ENCODE results near the gene FTO. TPM values are rescaled to one million over a fixed set of nuclear protein-coding genes. Genes with fewer than 3 reads are reported as not detected.
A peak's percentile ranks its signal among the peaks of the same experiment; 100 is the strongest.
"Not testable (repeated sequence)": the region's sequence is repeated elsewhere in the genome, so short reads cannot be mapped to it uniquely, and the experiment has no call there.

FTO gene
- total RNA-seq: 116 TPM

DNA sequence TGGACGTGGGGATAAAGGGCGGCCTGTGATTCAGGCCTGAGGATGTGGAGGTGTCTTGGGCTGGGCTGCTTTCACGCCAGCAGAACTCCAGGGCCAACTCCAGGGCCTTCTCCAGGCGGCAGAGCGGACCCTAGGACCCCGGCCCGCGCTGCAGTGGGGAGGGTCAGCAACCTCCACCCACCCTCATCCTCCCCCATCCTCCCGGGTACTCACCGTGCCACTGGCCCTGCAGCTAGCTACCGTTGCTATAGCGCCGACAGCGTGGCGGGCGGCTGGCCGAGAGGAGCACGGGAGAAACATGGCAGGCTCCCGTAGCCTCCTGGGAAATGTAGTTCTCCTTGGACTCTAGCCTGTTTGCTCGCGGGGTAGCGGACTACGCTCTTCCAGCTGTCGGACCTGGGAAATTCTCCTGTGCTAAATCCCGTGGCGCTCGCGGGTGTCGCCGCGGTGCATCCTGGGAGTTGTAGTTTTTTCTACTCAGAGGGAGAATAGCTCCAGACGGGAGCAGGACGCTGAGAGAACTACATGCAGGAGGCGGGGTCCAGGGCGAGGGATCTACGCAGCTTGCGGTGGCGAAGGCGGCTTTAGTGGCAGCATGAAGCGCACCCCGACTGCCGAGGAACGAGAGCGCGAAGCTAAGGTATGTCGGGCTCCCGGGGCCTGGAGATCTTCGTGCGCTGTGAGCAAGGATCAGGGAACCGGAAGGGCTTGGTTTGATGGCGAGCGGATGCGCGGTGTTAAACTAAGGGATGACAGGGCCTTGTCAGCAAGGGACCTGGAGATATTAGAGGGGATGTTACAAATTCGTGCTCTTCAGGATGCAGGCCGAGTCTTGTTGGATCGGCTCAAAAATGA is at the start of gene FTO, which contains the start of gene RPGRIP1L:
FTO (plus strand) TSS at position 567 of the 855 bp plus-strand sequence.
RPGRIP1L (minus strand) TSS at position 270 of the 855 bp plus-strand sequence. CDS start 3,136 bp downstream, outside the sequence.
- DNase-seq (ENCODE audit: low spot score): peak; percentile 100

DNA sequence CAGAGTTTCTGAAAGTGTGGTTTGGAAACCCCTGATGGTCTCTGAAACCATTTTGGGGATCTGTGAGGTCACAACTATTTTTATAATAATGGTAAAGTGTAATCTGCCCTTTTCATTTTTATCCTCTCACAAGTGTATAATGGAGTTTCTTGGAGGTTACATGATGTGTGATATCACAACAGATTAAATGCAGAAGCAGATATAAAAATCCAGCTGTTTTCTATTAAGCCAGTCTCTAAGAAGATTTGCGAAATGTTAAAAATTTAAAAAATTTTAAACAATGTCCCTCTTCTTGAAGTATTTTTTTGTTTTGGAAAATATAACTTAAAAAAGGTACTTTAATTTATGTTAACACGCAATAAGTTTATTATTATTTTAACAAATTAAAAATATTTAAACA is 49.0 kb upstream of the FTO start:
- DNase-seq (ENCODE audit: low spot score): no peak

DNA sequence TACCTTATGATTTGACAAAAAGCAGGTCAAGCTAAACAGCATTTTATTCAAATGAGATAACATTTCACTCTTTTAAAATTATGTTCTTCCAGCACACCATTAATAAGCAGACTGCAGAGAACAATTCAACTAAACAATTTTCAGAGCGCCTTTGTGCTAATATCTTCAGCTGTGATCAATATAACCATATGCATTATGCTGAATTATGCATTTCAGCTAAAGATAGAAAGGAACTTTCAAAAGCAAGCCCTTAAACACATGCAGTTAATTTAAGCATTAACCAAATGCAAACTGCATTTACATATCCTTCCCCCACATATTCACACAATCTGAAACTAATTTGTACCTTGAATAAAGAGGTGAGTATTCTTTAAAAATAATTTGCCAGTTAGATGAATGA is 41.9 kb upstream of the FTO start:
- no peak for DNase-seq (ENCODE audit: low spot score)

DNA sequence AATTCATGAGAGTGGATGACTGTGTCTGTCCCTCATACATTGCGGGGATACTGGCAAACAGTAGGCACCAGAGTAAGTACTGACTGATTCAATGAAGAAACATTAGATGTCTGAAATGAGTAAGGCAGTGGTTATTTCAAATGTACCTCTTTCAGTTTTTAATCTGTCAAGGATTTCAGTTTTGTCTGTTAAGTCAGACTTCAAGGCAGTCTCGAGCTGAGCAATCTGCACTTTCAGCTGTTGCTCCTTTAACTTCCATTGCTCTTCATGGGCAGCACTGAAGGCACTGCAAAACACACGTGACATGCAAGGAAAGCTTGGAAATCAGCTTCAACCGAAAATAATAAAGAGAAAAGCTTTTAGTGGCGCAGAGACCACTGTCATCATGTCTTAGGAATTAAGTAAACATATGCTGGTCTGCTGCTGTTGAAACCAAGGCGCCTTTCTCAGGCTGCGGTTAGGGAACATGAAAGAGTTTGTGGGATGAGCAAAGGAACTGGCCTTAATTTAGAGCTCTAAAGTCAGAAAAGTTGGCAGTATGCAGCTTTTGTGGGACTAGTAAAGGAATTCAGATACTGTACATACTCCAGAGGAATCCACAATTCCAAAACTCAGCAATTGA is 39.1 kb upstream of the FTO start:
- no peak for DNase-seq (ENCODE audit: low spot score)

DNA sequence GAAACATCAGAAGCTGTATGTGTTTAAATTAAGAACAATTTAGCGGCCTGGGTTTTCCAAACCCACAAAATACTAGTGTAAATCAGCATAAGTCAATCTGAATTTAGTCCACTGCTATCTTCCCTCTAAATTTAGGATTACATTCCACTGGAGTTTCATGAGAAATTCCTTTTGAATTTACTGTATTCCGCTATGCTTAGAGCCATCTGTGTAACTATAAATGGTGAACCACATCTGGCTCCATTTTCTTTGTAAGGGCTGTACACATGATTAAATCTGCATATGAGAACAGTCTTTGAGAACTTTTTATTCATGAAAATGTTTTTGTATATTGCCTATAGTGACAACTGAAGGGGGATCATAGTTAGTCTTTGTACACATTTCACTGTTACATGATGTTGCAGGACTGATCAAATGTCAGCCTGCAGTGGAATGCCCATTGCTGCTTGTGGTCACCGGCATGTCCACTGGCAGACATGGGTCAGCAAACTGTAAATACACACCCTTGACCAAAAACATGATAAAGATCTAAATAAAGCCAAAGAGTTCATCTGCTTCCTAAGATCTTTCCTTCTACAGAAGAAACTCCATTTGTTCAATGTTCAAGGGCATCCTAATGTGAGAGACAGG is 37.1 kb upstream of the FTO start:
- DNase-seq (ENCODE audit: low spot score): no peak

DNA sequence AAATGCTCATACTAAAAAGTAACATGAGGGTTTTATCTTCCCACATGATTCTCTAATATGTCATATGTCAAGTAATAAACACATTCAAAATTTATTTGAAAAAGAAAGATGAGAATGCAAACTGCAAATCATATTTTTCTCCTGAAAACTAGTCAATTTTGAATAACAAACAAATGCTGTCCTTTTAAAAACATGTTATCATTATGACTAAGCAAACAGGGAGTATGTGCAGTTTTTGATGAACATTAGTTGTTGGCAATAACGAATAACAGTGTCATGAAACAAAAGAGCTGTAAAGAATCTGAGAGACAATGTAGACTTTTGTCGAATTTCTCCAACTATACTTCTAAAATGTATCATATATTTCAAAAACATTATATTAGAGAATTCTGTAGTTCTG is 35.1 kb upstream of the FTO start:
- DNase-seq (ENCODE audit: low spot score): no peak

DNA sequence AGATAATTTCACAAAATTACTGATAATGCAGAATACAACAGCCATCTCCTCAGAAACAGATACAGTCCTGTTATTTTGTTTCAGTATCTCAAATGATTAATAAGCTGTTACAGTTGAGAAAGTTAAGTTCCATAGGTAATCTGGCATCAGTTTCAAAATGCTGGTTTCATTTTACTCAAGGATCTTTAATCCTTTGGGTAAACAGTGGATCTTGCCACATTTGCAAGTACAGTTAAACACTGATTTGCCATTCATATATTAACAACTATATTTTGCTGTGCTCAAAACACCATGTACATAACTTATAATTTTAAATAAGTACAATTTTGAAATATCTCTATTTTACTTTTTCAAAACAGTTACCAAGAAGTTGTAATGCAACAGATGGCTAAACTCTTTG is 31.5 kb upstream of the FTO start:
- DNase-seq (ENCODE audit: low spot score): no peak

DNA sequence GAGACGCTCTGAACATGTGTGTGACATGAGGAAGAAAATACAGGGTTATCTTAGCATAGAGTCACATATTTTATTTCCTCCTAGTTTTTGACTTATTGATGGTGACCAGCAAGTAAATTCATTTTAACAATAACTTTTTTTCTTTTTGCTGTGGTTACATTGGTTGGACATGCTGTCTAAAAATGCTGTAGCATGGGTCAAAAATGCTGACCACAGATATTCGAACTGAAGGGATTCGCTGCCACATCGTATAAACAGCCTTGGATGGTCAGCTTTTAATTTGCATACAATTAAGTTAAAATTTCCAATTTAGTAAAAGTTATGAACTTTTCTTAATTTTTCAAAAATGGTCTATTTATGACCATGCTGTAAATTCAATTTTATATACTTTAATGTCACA is 30.8 kb upstream of the FTO start:
- DNase-seq (ENCODE audit: low spot score): no peak

DNA sequence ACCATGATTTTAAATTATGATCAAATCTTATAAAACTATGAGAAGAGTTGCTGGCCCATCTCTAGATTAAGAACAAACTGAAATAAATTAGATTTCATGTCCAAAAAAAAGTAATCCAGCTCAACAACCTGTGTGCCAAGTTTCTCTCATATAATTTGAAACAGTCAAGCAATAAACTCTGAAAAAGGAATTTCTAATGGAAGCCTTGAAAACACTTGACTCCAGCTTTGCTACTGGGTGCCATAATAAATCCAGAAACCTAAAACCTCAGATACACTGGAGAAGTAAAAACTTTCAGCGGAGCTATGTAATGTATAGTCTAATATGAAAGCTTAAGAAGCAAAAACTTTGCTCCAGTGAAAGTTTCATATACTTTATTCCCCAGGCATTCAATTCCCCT is 25.8 kb upstream of the FTO start:
- DNase-seq (ENCODE audit: low spot score): no peak

DNA sequence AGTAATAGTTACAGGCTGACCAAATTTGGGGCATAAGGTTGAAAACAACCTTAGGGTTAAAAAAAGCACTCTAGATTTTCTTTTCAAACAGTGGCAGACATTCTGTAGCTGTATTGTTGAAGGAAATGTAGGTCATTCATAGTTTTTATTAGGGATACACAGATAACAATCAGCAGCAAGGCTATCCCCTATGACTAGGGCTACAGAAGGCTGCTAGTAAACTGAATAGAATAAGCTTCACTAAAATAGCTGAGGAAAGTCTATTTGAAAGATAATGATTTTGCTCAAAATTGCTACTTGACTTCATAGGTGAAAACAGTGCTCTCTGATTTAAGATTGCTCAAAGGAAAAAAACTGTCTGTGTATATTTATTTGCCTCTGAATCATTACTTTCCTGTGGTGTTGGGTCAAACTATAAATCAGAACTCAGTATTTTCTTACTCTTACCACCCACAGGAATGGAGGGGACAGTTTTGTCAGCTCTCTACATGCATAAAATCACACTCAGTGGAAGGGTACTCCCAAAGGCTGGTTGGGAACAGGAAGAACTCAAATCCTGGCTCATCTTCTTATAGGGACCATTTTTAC is 25.1 kb upstream of the FTO start:
- no peak for DNase-seq (ENCODE audit: low spot score)

DNA sequence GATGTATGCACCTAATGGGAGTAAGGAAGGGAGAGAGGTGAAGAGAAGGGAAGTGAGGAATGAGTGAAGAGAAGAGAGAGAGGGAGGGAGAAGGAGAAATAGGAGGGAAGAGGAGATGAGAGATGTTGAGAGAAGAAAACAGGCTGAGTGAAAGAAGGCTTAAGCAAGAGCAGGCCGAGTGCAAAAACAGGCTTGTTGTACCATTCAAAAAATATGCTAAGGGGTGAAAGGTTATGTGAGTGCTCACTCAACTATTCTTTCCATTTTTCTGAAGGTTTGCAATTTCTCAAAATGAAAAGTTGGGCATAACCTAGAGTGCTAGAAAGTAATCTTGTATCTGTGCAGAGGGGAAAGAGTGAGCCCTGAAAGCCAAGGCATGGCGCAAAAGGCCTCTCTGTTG is 23.2 kb upstream of the FTO start:
- no peak for DNase-seq (ENCODE audit: low spot score)

DNA sequence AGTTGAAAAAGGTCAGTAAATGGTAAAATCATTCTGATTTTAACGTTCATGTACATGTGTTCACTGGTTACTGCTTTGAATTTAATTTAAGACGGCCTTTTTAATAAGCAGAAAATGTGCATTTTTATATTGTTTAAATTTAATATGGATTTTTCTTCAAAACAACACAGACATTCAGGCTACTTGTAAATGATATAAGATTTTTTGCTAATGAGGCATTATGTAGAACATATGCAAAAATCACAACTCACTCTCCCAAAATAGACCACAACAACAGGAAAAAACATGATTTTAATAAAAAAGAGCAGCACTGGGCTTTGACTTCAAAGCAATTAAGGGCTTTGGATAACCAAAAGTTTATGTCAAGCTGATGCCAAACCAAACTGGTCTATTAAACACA is 22.6 kb upstream of the FTO start:
- DNase-seq (ENCODE audit: low spot score): no peak

DNA sequence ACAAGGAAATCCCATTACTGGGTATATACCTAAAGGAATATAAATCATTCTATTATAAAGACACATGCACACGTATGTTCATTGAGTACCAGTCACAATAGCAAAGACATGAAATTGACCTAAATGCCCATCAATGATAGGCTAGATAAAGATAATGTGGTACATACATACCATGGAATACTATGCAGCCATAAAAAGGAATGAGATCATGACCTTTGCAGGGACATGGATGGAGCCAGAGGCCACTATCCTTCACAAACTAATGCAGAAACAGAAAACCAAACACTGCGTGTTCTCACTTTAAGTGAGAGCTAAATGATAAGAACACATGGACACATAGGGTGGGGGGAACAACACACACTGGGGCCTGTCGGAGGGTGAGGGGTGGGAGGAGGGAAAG is 18.6 kb upstream of the FTO start:
- DNase-seq (ENCODE audit: low spot score): not testable (repeated sequence)

DNA sequence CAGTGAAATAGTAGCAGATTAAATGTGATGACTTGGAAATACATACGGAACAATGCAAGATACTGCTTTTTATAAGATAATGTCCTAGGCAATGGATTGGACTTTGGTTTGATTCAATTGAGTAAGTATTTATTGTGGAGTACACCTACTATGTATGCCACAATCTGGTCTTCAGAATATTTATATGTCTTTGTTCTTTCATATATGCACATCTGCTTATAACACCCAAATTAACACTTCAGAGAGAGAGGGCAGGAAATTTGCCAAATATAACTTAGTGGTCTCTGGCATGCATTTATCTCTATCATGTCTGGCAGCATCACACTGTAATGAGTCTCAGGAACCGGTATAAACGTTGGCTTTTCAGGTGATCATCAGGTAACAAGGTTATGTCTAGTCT is 17.2 kb upstream of the FTO start:
- no peak for DNase-seq (ENCODE audit: low spot score)

DNA sequence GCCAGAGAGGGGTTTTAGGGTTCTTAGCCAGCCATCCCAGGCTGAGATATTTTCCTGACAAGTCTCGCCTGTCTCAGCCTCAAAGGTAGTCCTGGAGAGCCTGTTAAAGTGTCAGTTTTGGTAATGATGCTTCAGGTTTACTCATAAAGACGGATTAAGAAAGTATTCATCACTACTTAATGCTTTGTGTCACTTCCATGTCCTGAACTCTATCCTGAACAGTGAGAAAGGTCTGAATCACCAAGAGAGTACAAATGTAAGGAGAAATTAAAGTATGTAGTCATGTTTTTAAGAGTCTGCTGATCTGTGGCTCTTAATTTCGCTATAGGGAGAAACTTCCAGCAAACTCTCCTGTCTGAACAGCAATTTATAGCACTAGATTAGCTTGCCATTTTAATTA is 14.3 kb upstream of the FTO start:
- DNase-seq (ENCODE audit: low spot score): no peak

DNA sequence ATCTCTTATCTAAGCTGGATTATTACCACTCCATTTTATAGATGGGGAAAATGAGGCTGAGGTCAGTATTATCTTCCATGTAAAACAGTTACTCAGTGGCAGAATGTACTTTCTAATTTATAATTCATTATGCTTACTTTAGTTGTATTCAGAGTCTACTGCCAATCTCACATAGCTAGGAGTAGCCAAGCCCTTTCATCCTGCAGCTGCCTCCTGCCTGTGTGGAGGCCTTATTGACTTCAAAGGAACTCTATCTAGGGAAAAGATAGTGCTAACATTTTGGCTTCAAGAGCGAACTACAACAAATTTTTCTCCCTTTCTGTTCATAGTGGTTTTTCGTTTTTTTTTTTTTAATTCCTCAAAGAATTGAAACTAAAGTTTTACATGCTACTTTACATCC is 13.2 kb upstream of the FTO start:
- no peak for DNase-seq (ENCODE audit: low spot score)

DNA sequence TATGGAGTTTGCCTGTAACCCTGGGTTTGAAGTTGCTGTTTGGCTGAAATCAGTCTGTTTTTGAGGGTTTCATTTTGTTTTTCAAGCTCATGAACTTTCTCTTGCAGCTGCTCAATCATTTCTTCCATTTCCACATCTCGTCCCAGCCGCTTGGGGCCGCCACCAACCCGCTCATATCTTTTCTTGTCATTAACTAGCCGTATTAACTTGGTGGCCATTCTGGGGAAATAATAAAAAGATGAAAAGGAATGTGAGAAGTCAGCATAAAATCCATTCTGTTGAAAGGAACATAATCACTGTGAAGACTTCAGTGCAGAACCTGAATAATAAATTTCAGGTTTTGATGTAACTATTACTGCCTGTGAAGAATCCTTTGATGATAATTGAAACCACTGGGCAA is 11.8 kb upstream of the FTO start:
- no peak for DNase-seq (ENCODE audit: low spot score)

DNA sequence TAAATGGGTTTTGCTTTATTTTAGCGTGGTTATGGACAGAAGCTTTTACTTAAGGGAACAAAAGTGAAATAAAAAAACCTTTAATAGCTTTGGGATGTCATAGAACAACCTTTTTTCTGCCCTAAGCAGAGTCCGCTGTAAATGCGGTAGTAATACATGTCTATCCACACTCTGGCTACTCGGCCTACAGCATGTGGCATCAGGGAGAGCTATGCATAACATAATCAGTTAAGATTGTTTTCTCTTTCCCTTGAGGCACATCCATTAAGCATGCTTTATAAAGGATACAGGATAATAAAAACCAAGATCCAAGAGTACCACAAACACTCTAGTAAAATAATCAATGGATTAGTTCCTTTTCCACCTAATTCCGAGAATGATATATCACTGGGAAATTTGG is 10.6 kb upstream of the FTO start:
- no peak for DNase-seq (ENCODE audit: low spot score)

DNA sequence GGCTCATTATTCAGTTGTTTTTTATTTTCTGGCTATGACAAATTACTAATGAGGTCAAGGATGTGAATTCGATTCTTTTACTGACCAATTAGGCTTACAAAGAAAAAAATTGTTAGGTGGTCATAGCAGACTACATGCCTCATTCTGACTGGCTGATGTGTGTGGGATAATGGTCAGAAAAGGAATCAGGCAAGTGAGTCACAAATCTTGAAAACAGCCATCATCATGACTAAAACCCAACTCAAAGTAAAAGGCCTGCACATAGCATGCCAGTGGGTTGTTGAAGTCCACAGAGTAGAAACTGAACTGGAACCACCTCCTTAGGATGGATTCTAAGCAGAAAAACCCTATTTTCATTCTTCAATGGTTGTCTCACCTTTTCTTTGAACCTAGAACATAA is 8.9 kb upstream of the FTO start:
- no peak for DNase-seq (ENCODE audit: low spot score)

DNA sequence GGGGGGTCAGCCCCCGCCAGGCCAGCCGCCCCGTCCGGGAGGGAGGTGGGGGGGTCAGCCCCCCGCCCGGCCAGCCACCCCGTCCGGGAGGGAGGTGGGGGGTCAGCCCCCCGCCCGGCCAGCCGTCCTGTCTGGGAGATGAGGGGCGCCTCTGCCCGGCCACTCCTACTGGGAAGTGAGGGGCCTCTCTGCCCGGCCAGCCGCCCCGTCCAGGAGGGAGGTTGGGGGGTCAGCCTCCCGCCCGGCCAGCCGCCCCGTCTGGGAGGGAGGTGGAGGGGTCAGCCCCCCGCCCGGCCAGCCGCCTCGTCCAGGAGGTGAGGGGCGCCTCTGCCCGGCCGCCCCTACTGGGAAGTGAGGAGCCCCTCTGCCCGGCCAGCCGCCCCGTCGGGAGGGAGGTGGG is 5.7 kb upstream of the FTO start:
- DNase-seq (ENCODE audit: low spot score): not testable (repeated sequence)

DNA sequence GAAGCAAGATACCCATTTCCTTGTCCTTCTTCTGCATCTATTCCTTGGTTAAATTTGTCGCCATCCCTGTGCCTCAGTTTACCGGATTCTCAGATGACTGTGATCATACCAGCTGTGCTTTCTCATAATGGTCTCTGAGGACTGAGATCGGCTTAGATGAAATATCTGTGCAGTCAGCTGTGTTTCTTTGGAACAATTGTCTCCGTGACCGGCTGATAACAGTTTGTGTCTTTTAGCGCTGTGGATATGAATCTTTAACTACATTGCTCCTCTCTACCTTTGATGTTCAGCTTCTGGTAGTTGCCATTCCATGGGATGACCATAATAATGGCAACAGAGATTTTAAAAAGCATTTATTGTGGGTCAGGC is 473 bp downstream of the FTO start:
- no peak for DNase-seq (ENCODE audit: low spot score)

DNA sequence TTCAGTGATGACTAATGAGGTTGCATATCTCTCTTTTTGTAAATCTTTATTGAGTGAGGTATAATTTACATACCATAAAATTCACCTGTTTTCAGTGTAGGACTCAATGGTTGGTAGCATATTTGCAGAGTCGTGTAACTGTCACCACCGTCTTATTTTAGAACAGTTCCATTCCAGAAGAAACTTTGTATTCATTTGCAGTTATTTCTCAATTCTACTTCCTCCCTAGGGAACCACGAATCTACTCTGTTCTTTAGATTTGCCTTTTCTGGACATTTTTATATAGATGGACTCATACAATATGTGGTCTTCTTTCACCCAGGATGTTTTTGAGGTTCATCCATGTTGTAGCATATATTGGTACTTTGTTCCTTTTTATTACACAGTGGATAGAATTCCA is 3.7 kb downstream of the FTO start:
- no peak for DNase-seq (ENCODE audit: low spot score)

DNA sequence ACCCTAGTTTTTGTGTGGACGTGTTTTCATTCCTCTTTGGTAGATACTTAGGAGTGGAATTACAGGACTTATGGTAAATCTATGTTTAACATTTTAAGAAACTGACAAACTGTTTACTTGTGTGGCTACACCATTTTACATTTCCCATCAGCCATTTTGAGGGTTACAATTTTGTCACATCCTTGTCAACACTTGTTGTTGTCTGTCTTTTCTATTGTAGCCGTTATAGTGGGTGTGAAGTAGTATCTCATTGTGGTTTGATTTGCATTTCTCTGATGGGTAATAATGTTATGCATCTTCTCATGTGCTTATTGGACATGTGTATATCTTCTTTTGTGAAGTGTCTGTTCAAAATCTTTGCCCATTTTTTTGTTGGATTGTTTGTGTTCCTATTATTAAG is 4.5 kb downstream of the FTO start:
- DNase-seq (ENCODE audit: low spot score): no peak
